ENCODE data around the gene TADA2B.
"Not testable (repeated sequence)": the region's sequence is repeated elsewhere in the genome, so short reads cannot be mapped to it uniquely, and the experiment has no call there.

Gene TADA2B

GRCh38 chr4:7076696-7077082 lies 33.5 kb downstream of the TADA2B start:
- H3K27me3 ChIP-seq (ENCODE audit: insufficient read depth, low read depth) = no peaks in the 10 kb centered on the region
- no peaks in the 10 kb centered on the region for H4K20me1 ChIP-seq (ENCODE audit: insufficient read depth)
- TF ChIP-seq CTCF (conservative IDR thresholded peaks at IDR 0.05; ENCODE audit: low read depth, low read length) = no peak
- no peak overlapping the region for H3K9ac ChIP-seq
- no peak overlapping the region for H2AFZ ChIP-seq (ENCODE audit: low read depth)
- no peak overlapping the region for H3K27ac ChIP-seq
- no peaks in the 10 kb centered on the region for H3K4me1 ChIP-seq (ENCODE audit: low read depth, poor library complexity, severe bottlenecking)
- no peaks in the 10 kb centered on the region for H3K79me2 ChIP-seq (ENCODE audit: insufficient read depth, low read depth)
- no peak overlapping the region for H3K4me3 ChIP-seq (IDR thresholded peaks at IDR 0.05; ENCODE audit: insufficient read depth, low read depth, low read length)
- H3K4me2 ChIP-seq = no peak overlapping the region
- no peaks in the 10 kb centered on the region for H3K36me3 ChIP-seq (ENCODE audit: insufficient read depth)

GRCh38 chr4:7077371-7077770 lies 34.2 kb downstream of the TADA2B start:
- Histone ChIP-seq H3K27ac (no peak overlapping the region), H3K4me3 (IDR thresholded peaks at IDR 0.05; ENCODE audit: insufficient read depth, low read depth, low read length) (no peak overlapping the region), H3K27me3 (ENCODE audit: insufficient read depth, low read depth) (no peaks in the 10 kb centered on the region), H3K4me2 (no peak overlapping the region), H3K9ac (no peak overlapping the region), H3K79me2 (ENCODE audit: insufficient read depth, low read depth) (no peaks in the 10 kb centered on the region), H4K20me1 (ENCODE audit: insufficient read depth) (no peaks in the 10 kb centered on the region), H2AFZ (ENCODE audit: low read depth) (no peak overlapping the region), H3K36me3 (ENCODE audit: insufficient read depth) (no peaks in the 10 kb centered on the region), H3K4me1 (ENCODE audit: low read depth, poor library complexity, severe bottlenecking) (no peaks in the 10 kb centered on the region)
- no peak for TF ChIP-seq CTCF (conservative IDR thresholded peaks at IDR 0.05; ENCODE audit: low read depth, low read length)

- H3K27ac ChIP-seq = no peak overlapping the region
- no peak for TF ChIP-seq CTCF (conservative IDR thresholded peaks at IDR 0.05; ENCODE audit: low read depth, low read length)
- no peak overlapping the region for H3K4me2 ChIP-seq
- no peak overlapping the region for H3K4me3 ChIP-seq (IDR thresholded peaks at IDR 0.05; ENCODE audit: insufficient read depth, low read depth, low read length)
- H3K36me3 ChIP-seq (ENCODE audit: insufficient read depth) = no peaks in the 10 kb centered on the region
- H3K79me2 ChIP-seq (ENCODE audit: insufficient read depth, low read depth) = no peaks in the 10 kb centered on the region
- no peaks in the 10 kb centered on the region for H3K4me1 ChIP-seq (ENCODE audit: low read depth, poor library complexity, severe bottlenecking)
- no peaks in the 10 kb centered on the region for H4K20me1 ChIP-seq (ENCODE audit: insufficient read depth)
- H3K27me3 ChIP-seq (ENCODE audit: insufficient read depth, low read depth) = no peaks in the 10 kb centered on the region
- H2AFZ ChIP-seq (ENCODE audit: low read depth) = no peak overlapping the region
- H3K9ac ChIP-seq = no peak overlapping the region
Measured at GRCh38 chr4:7078025-7078424, 34.9 kb downstream of the TADA2B start.

- H3K79me2 ChIP-seq (ENCODE audit: insufficient read depth, low read depth); H3K4me1 ChIP-seq (ENCODE audit: low read depth, poor library complexity, severe bottlenecking); H3K27me3 ChIP-seq (ENCODE audit: insufficient read depth, low read depth); H2AFZ ChIP-seq (ENCODE audit: low read depth); H3K36me3 ChIP-seq (ENCODE audit: insufficient read depth); H3K9ac ChIP-seq; H3K27ac ChIP-seq; H3K4me2 ChIP-seq; H3K4me3 ChIP-seq (IDR thresholded peaks at IDR 0.05; ENCODE audit: insufficient read depth, low read depth, low read length); H4K20me1 ChIP-seq (ENCODE audit: insufficient read depth): not testable (repeated sequence)
Measured at GRCh38 chr4:7079483-7079882, 36.3 kb downstream of the TADA2B start.

GRCh38 chr4:7079909-7080308 lies 36.7 kb downstream of the TADA2B start:
- H3K4me3 ChIP-seq (IDR thresholded peaks at IDR 0.05; ENCODE audit: insufficient read depth, low read depth, low read length); H4K20me1 ChIP-seq (ENCODE audit: insufficient read depth); H3K4me1 ChIP-seq (ENCODE audit: low read depth, poor library complexity, severe bottlenecking); H3K79me2 ChIP-seq (ENCODE audit: insufficient read depth, low read depth); H2AFZ ChIP-seq (ENCODE audit: low read depth); H3K4me2 ChIP-seq; H3K36me3 ChIP-seq (ENCODE audit: insufficient read depth); H3K9ac ChIP-seq; H3K27ac ChIP-seq; H3K27me3 ChIP-seq (ENCODE audit: insufficient read depth, low read depth): not testable (repeated sequence)
